Neural progenitor cell (in vitro differentiated cells): Measurements from ENCODE around the gene ORAI1.
"Not testable (repeated sequence)": the region's sequence is repeated elsewhere in the genome, so short reads cannot be mapped to it uniquely, and the experiment has no call there.

Source experiments
- EZH2 ChIP-seq: fragments of 200-600 bp; sonication (generic); IDR thresholded peaks from 2 replicates; pipeline ENCODE4 v1.6.1; 2017; ENCODE audit warnings: antibody characterized with exemption, mild to moderate bottlenecking, moderate library complexity
- EZH2phosphoT487 ChIP-seq: fragments of 200-600 bp; sonication (generic); IDR thresholded peaks from 2 replicates; pipeline ENCODE4 v1.6.1; 2017; ENCODE audit warnings: antibody characterized with exemption

DNA sequence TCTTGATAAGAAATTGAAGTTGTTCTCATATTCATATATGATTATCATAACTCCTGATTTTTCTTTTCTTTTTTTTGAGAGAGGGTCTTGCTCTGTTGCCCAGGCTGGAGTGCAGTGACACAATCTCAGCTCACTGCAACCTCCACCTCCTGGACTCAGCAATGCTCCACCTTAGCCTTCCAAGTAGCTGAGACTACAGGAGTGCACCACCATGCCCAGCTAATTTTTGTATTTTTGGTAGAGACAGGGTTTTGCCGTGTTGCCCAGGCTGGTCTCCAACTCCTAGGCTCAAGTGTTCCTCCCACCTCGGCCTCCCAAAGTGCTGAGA lies 43.0 kb upstream of the ORAI1 start:
- not testable (repeated sequence) for TF ChIP-seq EZH2phosphoT487, EZH2
